HG02885 (cell line): ENCODE measurements around the gene PI4KA.
"Not testable (repeated sequence)": the region's sequence is repeated elsewhere in the genome, so short reads cannot be mapped to it uniquely, and the experiment has no call there.

Experiments
- ATAC-seq: cut with Tn5 transposase; IDR thresholded peaks from one replicate; pipeline ENCODE4 v1.9.1; 2021; ENCODE audit warnings: mild to moderate bottlenecking; ENCODE audit not compliant: unreplicated experiment, poor library complexity

The PI4KA gene

DNA sequence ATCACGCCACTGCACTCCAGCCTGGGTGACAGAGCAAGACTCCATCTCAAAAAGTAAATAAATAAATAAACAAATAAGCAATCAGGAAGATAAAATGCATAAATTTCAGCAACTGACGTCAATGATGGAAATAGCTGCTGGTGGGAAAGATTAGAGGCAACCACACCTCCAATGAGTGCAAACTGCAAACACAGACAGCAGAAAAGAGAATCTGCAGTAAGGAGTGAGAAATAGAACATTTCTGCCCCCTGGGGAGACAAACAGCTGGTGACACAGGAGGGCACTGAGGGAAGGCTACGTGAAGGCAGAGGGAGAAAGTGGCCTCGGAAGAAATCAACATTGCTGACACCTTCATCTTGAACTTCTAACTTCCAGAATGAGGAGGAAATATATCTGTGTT lies 6.5 kb downstream of the PI4KA start:
- no peak for ATAC-seq

DNA sequence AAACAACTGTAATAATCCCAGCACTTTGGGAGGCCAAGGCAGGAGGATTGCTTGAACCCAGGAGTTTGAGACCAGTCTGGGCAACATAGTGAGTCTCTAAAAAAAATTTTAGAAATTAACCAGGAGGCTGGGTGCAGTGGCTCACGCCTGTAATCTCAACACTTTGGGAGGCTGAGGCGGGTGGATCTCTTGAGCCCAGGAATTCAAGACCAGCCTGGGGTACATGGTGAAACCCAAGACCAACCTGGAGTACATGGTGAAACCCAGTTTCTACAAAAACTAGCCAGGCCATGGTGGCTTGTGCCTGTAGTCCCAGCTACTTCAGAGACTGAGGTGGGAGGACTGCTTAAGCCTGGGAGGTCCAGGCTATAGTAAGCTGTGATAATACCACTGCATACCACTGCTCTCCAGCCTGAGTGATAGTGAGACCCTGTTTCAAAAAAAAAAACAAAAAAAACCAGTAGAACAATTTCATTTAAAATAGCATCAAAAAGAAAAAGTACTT lies 11.2 kb downstream of the PI4KA start:
- ATAC-seq = no peak

DNA sequence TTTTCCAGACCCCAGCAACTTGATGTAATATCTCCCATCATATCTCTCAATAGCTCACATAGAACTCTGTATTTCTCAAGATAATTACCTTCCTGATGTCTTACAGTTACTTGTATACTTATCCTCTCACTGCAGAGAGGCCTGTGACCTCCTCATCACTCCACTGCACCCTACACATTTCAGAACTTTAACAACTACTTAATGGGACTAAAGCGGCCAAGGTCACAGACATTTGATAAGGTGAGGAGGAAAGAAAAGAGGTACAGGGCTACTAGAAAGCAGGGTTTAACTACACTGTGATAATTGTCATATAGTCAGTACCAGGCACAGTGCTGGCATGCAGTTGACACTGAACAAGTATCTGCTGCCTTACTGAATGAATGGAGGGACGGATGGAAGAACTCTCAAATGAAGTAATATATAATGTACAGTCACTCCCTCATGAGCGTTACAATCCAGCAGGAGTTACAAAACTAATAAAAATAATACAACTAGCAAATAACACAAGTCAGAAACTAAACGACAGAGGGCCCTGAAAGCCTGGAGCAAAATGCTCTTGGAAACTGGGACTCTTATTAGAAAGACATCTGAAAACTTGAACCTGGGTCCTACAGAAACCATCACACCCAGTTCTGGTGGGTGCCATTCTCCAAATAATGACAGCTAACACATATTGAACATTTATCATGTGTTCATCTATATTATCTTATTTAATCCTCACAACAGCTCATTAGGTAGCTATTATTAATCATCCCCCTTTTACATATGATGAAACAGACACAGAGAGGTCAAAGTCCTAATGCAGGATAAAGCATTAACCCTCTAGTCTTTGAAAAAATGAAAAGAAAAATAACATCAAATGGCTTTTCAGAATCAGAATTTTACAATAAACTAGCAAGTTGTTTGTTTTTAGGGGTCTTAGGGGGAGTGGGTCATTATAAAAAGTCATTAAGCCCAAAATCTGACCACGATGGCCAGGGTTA lies 14.3 kb downstream of the PI4KA start:
- ATAC-seq = no peak

DNA sequence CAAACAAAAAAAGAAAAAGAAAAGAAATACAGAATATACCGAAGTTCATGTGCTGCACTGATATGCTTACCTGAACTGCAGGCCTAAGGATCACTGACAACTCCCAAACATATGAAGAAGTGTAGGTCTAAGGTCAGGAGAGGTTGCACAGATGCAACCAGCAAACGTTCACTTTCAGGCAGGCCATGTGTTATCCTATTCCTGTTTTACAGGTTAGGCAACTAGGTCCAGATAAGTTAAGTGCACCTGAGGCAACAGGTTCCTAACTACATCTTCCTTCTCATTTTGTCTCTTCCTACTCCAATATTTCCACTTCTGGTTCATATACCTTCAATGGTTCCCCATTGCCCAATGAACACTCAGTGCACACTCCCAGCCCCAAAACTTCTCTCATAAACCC lies 15.1 kb downstream of the PI4KA start:
- no peak for ATAC-seq

DNA sequence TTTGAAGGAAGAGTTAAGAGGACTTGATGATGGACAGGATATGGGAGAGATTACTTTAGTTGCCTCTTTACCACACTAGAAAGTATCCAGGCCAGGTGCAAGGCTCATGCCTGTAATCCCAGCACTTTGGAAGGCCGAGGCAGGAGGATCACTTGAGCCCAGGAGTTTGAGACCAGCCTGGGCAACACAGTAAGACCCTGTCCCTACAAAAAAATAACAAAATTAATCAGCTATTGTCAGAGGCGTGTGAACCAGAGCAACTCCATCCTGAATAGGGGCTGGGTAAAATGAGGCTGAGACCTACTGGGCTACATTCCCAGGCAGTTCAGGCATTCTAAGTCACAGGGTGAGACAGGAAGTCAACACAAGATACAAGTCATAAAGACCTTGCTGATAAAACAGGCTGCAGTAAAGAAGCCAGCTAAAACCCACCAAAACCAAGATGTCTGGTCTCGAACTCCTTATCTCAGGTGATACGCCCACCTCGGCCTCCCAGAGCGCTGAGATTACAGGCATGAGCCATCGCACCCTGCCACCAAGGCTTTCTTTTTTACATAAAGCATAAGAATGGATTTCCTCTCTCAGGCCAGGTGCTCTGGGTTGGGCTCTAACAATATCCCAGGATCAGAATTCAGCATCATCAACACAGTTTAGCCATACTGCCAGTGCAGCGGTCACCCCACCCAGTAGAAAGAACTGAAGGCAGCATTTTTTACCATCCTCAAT lies 17.8 kb downstream of the PI4KA start:
- no peak for ATAC-seq

DNA sequence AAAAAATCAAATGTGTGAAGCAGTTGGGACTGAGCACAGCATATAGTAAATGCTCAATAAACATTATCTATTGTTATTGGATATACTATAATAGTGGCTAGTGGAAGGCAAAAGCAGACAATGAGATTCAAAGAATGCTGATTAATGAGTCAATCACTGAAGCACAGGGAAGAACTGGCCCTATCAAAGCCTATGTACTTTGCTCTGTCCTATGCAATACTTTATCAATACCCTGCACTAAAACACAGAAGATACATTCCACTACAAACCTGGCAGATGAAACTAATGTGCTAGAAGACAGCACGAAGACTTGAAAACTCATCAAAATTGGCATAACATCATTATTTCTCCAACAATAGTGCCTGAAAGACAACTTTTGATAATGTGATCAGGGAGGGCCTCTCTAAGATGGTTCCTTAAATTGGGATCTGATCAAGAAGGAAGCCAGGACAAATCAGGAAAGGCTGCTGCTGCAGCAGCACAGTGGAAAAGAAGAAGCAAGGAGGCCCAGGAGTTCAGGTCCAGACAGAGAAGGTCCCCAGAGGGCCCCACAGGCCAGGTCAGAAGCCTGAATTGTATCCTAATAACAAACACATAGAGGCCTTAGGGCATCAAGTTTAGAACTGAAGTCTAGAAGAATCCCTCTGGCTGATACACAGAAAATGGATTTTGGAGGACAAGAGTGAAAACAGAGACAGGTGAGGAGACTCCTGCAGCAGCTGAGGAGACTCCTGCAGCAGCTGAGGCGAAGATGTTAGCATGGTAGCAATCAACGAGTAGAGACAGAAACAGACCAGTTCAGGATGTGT lies 18.6 kb downstream of the PI4KA start:
- ATAC-seq = no peak

DNA sequence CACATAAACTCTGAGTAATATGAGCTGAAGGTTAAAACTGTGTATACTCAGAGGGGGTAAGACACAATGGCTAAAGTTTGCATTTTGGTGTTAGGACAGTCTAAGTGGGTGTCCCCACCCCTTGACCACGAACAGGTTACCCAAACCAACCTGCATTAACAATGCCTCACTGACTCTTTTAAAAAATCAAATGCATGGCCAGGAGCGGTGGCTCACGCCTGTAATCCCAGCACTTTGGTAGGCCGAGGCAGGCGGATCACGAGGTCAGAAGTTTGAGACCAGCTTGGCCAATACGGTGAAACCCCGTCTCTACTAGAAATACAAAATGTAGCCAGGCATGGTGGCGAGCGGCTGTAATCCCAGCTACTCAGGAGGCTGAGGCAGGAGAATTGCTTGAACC lies 19.3 kb downstream of the PI4KA start:
- ATAC-seq = not testable (repeated sequence)

DNA sequence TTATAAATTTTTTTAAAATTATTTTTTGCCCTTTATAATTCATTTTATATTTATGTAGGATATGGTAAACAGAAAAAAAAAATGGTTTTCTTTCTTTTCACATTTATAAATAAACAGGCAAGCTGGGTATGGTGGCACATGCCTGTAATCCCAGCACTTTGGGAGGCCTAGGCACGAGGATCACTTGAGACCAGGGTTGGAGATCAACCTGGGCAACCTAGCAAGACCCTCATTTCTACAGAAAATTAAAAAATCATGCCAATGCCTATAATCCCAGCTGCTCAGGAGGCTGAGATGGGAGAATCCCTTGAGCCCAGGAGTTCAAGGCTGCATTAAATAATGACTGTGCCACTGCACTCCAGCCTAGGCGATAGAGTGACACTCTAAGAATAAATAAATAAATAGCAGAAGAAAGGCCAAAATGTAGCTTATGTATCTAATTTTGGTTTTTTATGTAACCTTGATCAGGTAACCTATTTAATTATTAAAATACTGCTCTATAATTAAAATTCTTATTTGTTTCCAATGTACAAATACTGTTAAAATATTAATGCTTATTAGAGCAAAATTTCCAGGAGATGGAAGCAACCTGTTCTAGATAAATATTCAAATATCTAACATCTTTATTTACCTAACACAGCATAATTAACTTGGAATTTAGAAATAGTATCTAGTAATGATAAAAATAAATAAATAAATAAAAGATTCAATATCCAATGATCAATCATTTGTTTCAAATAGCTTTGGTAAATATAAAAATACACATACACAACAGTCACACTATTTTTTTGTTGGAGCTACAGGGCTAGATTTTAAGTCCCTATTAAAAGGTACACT lies 21.4 kb downstream of the PI4KA start:
- ATAC-seq = no peak

DNA sequence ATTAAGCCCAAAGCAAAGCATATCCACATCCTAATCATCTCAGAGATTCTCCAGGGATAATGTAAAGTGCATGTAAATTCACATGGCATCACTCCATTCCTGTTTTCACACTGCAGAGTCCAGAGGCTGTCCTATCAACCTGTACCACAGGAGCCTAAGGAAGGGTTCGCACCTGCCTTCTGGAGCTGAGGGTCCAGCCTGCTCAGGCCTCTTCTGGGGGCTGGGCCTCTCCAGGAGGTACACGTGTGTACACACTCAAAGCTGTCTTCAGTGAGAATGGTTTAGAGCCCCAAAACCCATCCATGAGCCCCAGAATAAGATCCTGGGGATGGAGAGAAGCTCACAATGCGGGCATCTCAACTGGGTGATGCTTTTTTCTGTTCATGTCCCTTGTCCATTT lies 23.9 kb downstream of the PI4KA start:
- ATAC-seq = no peak

DNA sequence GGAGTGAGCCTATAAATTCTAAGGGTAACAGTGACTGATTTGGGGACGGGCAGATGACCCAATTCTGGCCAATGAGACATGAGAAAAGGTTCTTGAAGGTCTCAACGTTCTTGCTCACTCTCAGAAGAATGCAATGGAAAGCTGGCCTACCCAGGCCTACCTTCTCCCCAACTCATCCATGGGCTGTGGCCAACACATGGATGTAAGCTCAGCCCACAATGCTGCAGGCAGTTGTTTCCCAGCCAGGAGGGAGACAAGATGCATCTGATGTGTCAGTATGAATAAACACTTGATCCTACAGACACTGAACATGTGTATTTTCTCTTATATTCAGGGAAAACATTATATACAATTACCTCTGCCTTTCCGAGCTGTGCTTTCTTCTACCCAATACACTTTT lies 24.4 kb downstream of the PI4KA start:
- no peak for ATAC-seq

DNA sequence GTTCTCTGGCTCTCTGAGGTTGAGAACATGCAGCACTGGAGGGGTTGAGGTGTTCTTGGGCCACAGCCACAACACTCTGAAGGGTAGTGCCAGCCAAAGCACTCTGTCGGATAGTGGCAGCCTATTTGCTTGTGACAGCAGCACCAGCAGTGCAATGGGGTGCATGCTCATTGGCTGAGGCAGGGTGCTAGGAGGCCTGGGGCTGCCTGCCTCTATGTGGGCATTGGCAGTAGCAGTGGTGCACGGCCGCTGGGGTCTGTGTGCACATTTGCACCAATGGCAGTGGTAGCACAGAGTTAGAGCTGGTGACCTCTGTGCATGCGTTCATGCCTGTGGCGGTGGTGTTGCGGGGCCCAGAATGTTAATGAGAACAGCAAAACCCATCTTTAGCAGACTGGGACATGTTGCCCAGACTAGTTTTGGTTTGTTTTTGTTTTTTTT lies 25.4 kb downstream of the PI4KA start:
- ATAC-seq = no peak

DNA sequence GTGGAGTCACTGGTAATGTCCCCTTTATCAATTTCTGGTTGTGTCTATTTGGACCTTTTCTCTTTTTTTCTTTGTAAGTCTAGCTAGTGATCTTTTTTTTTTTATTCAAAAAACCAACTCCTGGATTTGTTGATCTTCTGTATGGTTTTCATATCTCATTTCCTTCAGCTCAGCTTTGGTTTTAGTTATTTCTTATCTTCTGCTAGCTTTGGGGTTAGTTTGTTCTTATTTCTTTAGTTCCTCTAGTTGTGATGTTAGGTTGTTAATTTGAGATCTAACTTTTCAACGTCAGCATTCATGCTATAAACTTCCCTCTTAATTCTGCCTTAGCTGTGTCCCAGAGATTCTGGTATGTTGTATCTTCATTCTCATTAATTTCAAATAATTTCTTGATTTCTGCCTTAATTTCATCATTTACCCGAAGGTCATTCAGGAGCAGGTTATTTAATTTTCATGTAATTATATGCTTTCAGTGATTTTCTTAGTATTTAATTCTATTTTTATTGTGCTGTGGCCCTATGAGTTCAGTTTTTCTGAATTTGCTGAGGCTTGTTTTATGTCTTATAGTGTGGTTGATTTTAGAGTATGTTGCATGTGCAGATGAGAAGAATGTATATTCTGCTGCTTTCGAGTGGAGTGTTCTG lies 29.0 kb downstream of the PI4KA start:
- no peak for ATAC-seq

DNA sequence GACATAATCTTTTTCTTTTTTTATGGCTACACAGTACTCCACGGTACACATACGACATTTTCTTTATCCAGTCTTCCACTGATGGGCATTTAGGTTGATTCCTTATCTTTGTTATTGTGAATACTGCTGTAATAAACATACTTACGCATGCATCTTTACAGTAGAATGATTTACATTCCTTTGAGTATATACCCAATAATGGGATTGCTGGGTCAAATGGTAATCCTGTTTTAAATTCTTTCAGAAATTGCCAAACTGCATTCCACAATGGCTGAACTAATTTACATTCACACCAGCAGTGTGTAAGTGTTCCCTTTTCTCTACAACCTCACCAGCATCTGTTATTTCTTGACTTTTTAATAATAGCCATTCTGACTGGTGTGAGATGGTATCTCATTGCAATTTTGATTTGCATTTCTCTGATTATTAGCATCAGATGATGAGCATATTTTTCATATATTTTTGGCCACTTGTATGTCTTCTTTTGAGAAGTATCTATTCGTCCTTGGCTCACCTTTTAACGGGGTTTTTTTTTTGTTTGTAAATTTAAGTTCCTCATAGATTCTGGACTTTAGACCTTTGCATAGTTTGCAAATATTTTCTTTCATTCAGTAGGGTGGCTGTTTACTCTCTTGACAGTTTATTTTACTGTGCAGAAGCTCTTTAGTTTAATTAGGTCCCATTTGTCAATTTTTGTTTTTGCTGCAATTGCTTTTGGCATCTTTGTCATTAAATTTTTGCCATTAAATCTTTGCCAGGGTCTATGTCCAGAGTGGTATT lies 32.0 kb downstream of the PI4KA start:
- not testable (repeated sequence) for ATAC-seq

DNA sequence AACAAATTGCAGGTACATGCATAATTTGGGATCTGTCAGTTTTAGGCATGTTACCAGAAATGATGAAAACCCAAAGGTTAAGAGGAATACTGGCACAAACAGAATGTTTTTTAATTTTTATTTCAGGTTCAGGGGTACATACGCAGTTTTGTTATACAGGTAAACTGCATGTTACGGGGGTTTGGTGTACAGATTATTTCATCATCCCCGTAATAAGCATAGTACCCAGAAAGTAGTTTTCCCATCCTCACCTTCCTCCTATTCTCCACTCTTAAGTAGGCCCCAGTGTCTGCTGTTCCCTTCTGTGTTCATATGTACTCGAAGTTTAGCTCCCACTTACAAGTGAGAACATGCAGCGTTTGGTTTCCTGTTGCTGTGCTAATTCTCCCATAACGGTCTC lies 33.0 kb downstream of the PI4KA start:
- no peak for ATAC-seq

DNA sequence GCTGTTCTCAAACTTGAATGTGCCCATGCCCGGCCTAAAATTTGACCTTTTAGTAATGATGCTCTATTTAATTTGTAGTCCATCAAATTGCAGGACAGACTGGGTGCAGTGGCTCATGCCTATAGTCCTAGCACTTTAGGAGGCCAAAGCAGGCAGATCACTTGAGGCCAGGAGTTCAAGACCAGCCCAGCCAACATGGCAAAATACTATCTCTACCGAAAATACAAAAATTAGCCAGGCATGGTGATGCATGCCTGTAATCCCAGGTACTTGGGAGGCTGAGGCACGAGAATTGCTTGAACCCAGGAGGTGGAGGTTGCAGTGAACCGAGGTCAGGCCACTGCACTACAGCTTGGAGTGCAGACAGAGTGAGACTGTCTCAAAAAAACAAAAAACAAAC lies 33.4 kb downstream of the PI4KA start:
- ATAC-seq = not testable (repeated sequence)

DNA sequence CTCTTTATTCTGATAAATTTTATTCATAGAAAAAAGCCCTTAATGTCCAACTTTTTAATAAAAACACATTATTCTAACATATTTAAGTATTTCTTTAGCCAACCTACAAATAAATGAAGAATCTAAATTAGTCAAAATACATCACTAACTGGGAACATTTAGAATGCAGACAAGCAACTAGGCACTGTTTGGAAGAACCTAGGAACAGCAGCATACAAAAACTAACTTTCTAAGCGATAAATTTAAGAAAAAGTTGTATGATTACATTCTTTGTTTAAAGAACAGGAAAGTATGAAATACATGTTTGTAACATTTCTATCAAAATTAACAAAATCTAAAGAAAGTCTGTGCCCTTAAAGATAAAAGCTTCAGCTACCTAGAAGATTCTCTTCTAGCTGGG lies 35.3 kb downstream of the PI4KA start:
- no peak for ATAC-seq

DNA sequence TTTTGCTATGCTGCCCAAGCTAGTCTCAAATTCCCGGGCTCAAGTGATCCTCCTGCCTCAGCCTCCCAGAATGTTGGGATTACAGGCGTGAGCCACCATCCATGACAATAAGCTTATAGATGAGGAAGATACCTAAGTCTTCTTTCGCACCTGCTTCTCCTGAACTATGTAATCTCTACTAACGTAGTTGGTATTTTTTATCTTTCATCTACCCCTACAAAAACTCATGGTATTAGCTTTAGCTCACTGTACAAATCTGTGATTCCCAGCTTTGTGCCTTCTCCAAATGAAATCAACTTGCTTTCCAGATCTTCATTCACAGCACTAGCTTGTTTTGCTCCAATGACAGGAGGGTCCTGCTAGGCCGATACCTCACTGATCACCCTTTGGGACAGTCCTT lies 36.4 kb downstream of the PI4KA start:
- ATAC-seq = no peak

DNA sequence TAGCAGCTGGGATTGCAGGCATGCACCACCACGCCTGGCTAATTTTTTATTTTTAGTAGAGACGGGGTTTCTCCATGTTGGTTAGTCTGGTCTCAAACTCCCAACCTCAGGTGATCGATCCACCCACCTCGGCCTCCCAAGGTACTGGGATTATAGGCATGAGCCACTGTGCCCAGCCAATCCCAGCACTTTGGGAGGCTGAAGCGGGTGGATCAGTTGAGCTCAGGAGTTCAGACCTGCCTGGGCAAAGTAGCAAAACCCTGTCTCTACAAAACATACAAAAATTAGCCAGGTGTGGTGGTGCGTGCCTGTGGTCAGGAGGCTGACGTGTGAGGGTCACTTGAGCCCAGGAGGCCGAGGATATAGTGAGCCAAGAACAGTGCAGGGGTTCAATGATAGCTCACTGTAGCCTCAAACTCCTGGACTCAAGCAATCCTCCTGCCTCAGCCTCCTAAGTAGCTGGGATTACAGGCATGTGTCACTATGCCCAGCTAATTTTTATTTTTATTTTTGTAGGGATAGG lies 36.8 kb downstream of the PI4KA start:
- ATAC-seq = not testable (repeated sequence)
